ENCODE results near the gene GCK.
"Not testable (repeated sequence)": the region's sequence is repeated elsewhere in the genome, so short reads cannot be mapped to it uniquely, and the experiment has no call there.

Gene GCK

DNA sequence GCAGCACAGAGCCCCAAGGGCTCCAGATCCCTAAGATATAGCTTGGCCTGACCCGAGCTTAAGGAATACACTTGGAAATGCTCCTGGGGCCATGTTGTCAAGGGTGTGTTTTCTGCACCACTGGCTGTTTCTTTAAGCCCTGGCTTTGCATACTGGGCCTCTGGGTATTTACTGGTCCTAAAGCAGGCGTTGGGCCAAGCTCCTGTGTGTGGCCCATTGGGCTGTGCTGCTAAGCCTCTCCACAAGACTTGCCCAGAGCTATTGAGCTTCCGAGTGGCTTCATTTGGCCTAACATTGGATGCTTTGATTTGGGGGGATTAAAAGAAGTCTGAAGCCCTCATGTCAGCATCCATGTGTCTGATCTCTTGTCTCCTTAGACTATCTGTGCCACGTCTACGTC, 16.8 kb upstream of the GCK start:
- H3K36me3 ChIP-seq (ENCODE audit: control insufficient read depth, insufficient read depth, low read length), result peaks cover 49% of the 10 kb centered on the region
- WGBS, 2 experiments, result 95% methylated on average over 5 of the region's 5 CpGs
- H3K27ac ChIP-seq (ENCODE audit: insufficient read depth, low read depth, low read length, poor library complexity, severe bottlenecking), result no peak overlapping the region

DNA sequence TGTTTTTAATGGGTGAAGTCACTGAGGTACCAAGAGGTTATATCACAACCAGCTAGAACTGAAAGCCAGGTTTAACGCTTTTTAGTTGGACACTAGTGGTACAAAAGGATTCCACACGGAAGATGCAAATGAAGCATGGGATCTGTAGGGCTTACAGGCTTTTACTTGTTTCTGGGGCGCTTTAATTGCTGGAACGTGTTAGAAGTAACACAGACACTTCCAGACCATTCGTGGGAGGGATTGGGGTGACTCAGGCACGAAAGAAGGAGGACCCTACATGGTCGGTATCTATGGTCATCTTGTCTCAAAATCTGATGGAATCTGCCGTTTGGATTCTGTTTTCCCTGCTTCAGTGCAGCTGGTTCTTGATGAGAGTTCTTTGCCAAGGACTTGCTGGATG, 12.6 kb upstream of the GCK start:
- H3K27me3 ChIP-seq (ENCODE audit: control insufficient read depth, insufficient read depth, low read length, poor library complexity, severe bottlenecking), result peaks cover 12% of the 10 kb centered on the region
- peaks cover 13% of the 10 kb centered on the region for H3K36me3 ChIP-seq (ENCODE audit: control insufficient read depth, insufficient read depth, low read length)
- no peak overlapping the region for H3K27ac ChIP-seq (ENCODE audit: insufficient read depth, low read depth, low read length, poor library complexity, severe bottlenecking)
- peaks cover 3% of the 10 kb centered on the region for H3K4me1 ChIP-seq (ENCODE audit: control insufficient read depth, insufficient read depth, low read length)
- 23 to 25% methylated on average over 8 of the region's 8 CpGs for WGBS, 2 experiments
- no peaks in the 10 kb centered on the region for H3K9me3 ChIP-seq (ENCODE audit: control insufficient read depth, low read length)
- H3K4me3 ChIP-seq (ENCODE audit: insufficient read depth, low read depth, low read length), result peak overlapping the region; percentile 96

More for the DNA sequence above, 16.8 kb upstream of the GCK start:
- Histone ChIP-seq H3K4me1 (ENCODE audit: control insufficient read depth, insufficient read depth, low read length) (peaks cover 3% of the 10 kb centered on the region), H3K27me3 (ENCODE audit: control insufficient read depth, insufficient read depth, low read length, poor library complexity, severe bottlenecking) (no peaks in the 10 kb centered on the region), H3K4me3 (ENCODE audit: insufficient read depth, low read depth, low read length) (no peak overlapping the region), H3K9me3 (ENCODE audit: control insufficient read depth, low read length) (no peaks in the 10 kb centered on the region)

GRCh38 chr7:44200699-44201461, 11.6 kb upstream of the GCK start, which contains the start of gene YKT6:
Gene YKT6 (plus strand): TSS chr7:44200978. CDS start chr7:44201136, 158 bp downstream.
- Histone ChIP-seq H3K27ac (ENCODE audit: insufficient read depth, low read depth, low read length, poor library complexity, severe bottlenecking) (peak within 1 kb of the TSS; percentile 69), H3K27me3 (ENCODE audit: control insufficient read depth, insufficient read depth, low read length, poor library complexity, severe bottlenecking) (peaks cover 12% of the 10 kb centered on the region), H3K9me3 (ENCODE audit: control insufficient read depth, low read length) (no peaks in the 10 kb centered on the region), H3K4me1 (ENCODE audit: control insufficient read depth, insufficient read depth, low read length) (peaks cover 3% of the 10 kb centered on the region), H3K4me3 (ENCODE audit: insufficient read depth, low read depth, low read length) (peak within 1 kb of the TSS; percentile 96), H3K36me3 (ENCODE audit: control insufficient read depth, insufficient read depth, low read length) (peaks cover 3% of the 10 kb centered on the region)
- WGBS, 2 experiments, result 0% methylated on average over 58 of the region's 58 CpGs

DNA sequence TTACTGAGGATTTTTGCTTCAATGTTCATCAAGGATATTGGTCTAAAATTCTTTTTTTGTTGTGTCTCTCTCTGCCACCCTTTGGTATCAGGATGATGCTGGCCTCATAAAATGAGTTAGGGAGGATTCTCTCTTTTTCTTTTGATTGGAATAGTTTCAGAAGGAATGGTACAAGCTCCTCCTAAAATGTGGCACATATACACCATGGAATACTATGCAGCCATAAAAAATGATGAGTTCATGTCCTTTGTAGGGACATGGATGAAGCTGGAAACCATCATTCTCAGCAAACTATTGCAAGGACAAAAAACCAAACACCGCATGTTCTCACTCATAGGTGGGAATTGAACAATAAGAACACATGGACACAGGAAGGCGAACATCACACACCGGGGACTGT, 10.9 kb upstream of the GCK start:
- no CpG with 5 or more reads among the region's 3 CpGs for WGBS, 2 experiments
- not testable (repeated sequence) for H3K36me3 ChIP-seq (ENCODE audit: control insufficient read depth, insufficient read depth, low read length); H3K9me3 ChIP-seq (ENCODE audit: control insufficient read depth, low read length); H3K27ac ChIP-seq (ENCODE audit: insufficient read depth, low read depth, low read length, poor library complexity, severe bottlenecking); H3K4me3 ChIP-seq (ENCODE audit: insufficient read depth, low read depth, low read length); H3K4me1 ChIP-seq (ENCODE audit: control insufficient read depth, insufficient read depth, low read length)
- peaks cover 12% of the 10 kb centered on the region for H3K27me3 ChIP-seq (ENCODE audit: control insufficient read depth, insufficient read depth, low read length, poor library complexity, severe bottlenecking)

- H3K4me1 ChIP-seq (ENCODE audit: control insufficient read depth, insufficient read depth, low read length), result peaks cover 3% of the 10 kb centered on the region
- 88 to 89% methylated on average over 7 of the region's 7 CpGs for WGBS, 2 experiments
- no peaks in the 10 kb centered on the region for H3K36me3 ChIP-seq (ENCODE audit: control insufficient read depth, insufficient read depth, low read length)
- H3K9me3 ChIP-seq (ENCODE audit: control insufficient read depth, low read length), result no peaks in the 10 kb centered on the region
- no peak overlapping the region for H3K27ac ChIP-seq (ENCODE audit: insufficient read depth, low read depth, low read length, poor library complexity, severe bottlenecking)
- H3K27me3 ChIP-seq (ENCODE audit: control insufficient read depth, insufficient read depth, low read length, poor library complexity, severe bottlenecking), result peaks cover 12% of the 10 kb centered on the region
- H3K4me3 ChIP-seq (ENCODE audit: insufficient read depth, low read depth, low read length), result no peak overlapping the region
Measured at GRCh38 chr7:44197474-44197873, 8.2 kb upstream of the GCK start.

DNA sequence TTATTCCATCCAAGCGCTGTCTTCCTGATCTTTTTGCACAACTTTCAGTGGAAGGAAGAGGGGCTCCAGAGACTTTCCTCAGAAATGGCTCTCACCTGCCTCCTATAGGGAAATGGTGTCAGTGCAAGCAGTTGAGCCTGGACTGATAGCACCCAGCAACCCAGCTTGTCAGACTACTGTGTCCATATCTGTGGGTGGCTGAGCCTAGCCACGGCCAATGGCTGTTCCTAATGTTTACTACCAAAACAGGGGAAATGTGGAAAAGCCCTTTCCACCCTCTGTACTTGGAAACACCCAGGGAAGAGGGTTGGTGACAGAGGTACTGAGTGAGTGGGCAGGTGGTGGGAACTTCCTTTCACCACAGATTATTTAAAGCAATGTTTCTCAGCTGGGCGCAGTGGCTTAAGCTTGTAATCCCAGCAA, 7.2 kb upstream of the GCK start:
- 47 to 65% methylated on average over 3 of the region's 3 CpGs for WGBS, 2 experiments
- no peak overlapping the region for H3K4me3 ChIP-seq (ENCODE audit: insufficient read depth, low read depth, low read length)
- peaks cover 12% of the 10 kb centered on the region for H3K27me3 ChIP-seq (ENCODE audit: control insufficient read depth, insufficient read depth, low read length, poor library complexity, severe bottlenecking)
- H3K36me3 ChIP-seq (ENCODE audit: control insufficient read depth, insufficient read depth, low read length), result no peaks in the 10 kb centered on the region
- H3K27ac ChIP-seq (ENCODE audit: insufficient read depth, low read depth, low read length, poor library complexity, severe bottlenecking), result no peak overlapping the region
- no peaks in the 10 kb centered on the region for H3K4me1 ChIP-seq (ENCODE audit: control insufficient read depth, insufficient read depth, low read length)
- H3K9me3 ChIP-seq (ENCODE audit: control insufficient read depth, low read length), result no peaks in the 10 kb centered on the region

DNA sequence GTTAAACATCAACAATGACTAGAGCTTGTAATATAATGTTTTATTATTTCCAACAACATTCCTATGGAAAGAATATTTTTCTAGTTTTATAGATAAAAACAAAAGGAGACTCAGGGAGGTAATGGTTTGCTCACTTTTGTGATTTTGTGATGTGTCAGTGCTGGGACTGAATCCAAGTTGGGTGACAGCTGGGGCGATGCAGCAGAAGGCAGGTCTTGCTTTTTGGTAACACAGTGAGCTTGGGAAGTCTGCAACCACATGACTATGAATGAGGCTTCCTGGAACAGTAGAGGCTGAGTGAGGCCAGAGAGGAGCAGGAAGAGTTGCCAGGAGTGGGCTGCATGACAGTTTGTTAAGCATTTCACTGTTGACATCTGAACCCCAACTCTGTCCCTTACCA, 6.7 kb upstream of the GCK start:
- H3K27me3 ChIP-seq (ENCODE audit: control insufficient read depth, insufficient read depth, low read length, poor library complexity, severe bottlenecking), result peaks cover 12% of the 10 kb centered on the region
- H3K4me3 ChIP-seq (ENCODE audit: insufficient read depth, low read depth, low read length), result no peak overlapping the region
- no peaks in the 10 kb centered on the region for H3K36me3 ChIP-seq (ENCODE audit: control insufficient read depth, insufficient read depth, low read length)
- no peaks in the 10 kb centered on the region for H3K4me1 ChIP-seq (ENCODE audit: control insufficient read depth, insufficient read depth, low read length)
- no peak overlapping the region for H3K27ac ChIP-seq (ENCODE audit: insufficient read depth, low read depth, low read length, poor library complexity, severe bottlenecking)
- WGBS, 2 experiments, result 86 to 92% methylated on average over 1 of the region's 1 CpG
- no peaks in the 10 kb centered on the region for H3K9me3 ChIP-seq (ENCODE audit: control insufficient read depth, low read length)

DNA sequence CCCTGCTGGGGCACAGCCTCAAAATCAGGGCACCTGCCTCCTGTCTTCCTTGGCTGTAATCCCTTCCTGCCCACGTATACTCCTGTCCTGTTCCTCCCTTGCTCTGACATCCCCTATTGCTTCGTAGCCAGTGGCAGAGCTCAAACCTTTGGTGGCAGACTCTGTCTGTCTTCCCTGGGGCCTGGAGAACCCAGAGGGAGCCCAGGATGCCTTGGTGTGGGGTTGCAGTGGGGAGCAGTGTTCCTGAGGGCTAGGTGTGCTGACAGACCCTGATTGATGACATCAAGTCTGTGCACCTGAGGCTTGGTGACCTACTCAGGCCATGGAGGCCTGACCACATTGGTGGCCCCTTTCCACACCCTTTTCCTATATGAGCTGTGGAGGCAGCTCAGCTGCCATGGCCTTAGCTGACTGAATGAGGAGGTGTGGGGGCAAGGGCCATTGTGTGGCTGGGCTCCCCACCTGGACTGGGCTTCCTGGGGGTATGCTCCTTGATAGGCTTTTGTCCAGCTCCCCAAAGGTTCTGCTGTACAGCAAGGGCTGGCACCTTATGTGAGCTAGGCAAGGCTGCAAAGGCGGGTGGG, 5.4 kb upstream of the GCK start:
- H3K9me3 ChIP-seq (ENCODE audit: control insufficient read depth, low read length), result no peaks in the 10 kb centered on the region
- peaks cover 12% of the 10 kb centered on the region for H3K27me3 ChIP-seq (ENCODE audit: control insufficient read depth, insufficient read depth, low read length, poor library complexity, severe bottlenecking)
- 83% methylated on average over 3 of the region's 3 CpGs for WGBS, 2 experiments
- H3K4me3 ChIP-seq (ENCODE audit: insufficient read depth, low read depth, low read length), result no peak overlapping the region
- H3K27ac ChIP-seq (ENCODE audit: insufficient read depth, low read depth, low read length, poor library complexity, severe bottlenecking), result no peak overlapping the region
- H3K4me1 ChIP-seq (ENCODE audit: control insufficient read depth, insufficient read depth, low read length), result no peaks in the 10 kb centered on the region
- no peaks in the 10 kb centered on the region for H3K36me3 ChIP-seq (ENCODE audit: control insufficient read depth, insufficient read depth, low read length)

DNA sequence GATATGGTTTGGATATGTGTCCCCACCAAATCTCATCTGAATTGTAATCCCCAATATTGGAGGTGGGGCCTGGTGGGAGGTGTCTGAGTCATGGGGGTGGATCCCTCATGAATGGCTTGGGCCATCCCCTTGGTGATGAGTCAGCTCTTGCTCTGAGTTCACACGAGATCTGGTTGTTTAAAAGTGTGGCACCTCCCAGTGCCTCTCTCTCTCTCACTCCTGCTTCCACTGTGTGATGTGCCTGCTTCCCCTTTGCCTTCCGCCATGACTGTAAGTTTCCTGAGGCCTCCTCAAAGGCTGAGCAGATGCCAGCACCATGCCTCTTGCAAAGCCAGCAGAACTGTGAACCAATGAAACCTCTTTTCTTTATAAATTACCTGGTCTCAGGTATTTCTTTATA, 4.8 kb upstream of the GCK start:
- Histone ChIP-seq H3K9me3 (ENCODE audit: control insufficient read depth, low read length) (no peaks in the 10 kb centered on the region), H3K36me3 (ENCODE audit: control insufficient read depth, insufficient read depth, low read length) (no peaks in the 10 kb centered on the region), H3K27me3 (ENCODE audit: control insufficient read depth, insufficient read depth, low read length, poor library complexity, severe bottlenecking) (peaks cover 12% of the 10 kb centered on the region), H3K4me1 (ENCODE audit: control insufficient read depth, insufficient read depth, low read length) (no peaks in the 10 kb centered on the region), H3K4me3 (ENCODE audit: insufficient read depth, low read depth, low read length) (no peak overlapping the region), H3K27ac (ENCODE audit: insufficient read depth, low read depth, low read length, poor library complexity, severe bottlenecking) (no peak overlapping the region)
- WGBS, 2 experiments, result 78 to 81% methylated on average over 2 of the region's 2 CpGs

- H3K27me3 ChIP-seq (ENCODE audit: control insufficient read depth, insufficient read depth, low read length, poor library complexity, severe bottlenecking), result peaks cover 12% of the 10 kb centered on the region
- no peak overlapping the region for H3K4me3 ChIP-seq (ENCODE audit: insufficient read depth, low read depth, low read length)
- H3K4me1 ChIP-seq (ENCODE audit: control insufficient read depth, insufficient read depth, low read length), result no peaks in the 10 kb centered on the region
- WGBS, 2 experiments, result 91 to 98% methylated on average over 6 to 7 of the region's 7 CpGs
- no peak overlapping the region for H3K27ac ChIP-seq (ENCODE audit: insufficient read depth, low read depth, low read length, poor library complexity, severe bottlenecking)
- H3K36me3 ChIP-seq (ENCODE audit: control insufficient read depth, insufficient read depth, low read length), result no peaks in the 10 kb centered on the region
- no peaks in the 10 kb centered on the region for H3K9me3 ChIP-seq (ENCODE audit: control insufficient read depth, low read length)
Measured at GRCh38 chr7:44193011-44193802, 4.0 kb upstream of the GCK start.

Data from ectodermal cell (in vitro differentiated cells).